H54 (cell line): ENCODE data around the gene DCUN1D5.
A peak's percentile ranks its signal among the peaks of the same experiment; 100 is the strongest.

Experiments used
- DNase-seq: peaks from one replicate; pipeline ENCODE4 v3.0.0; 2011; ENCODE audit warnings: low spot score, mixed read lengths; ENCODE audit not compliant: insufficient read length
- FAIRE-seq: peaks from 3 replicates; lab custom pipeline; 2011; peaks lifted over from hg19 to GRCh38; lab: Jason Lieb, UNC
- POLR2A ChIP-seq: IDR thresholded peaks from 2 replicates; pipeline ENCODE4 v1.6.1; 2011; ENCODE audit warnings: low read depth, mild to moderate bottlenecking, low read length

The DCUN1D5 gene

DNA sequence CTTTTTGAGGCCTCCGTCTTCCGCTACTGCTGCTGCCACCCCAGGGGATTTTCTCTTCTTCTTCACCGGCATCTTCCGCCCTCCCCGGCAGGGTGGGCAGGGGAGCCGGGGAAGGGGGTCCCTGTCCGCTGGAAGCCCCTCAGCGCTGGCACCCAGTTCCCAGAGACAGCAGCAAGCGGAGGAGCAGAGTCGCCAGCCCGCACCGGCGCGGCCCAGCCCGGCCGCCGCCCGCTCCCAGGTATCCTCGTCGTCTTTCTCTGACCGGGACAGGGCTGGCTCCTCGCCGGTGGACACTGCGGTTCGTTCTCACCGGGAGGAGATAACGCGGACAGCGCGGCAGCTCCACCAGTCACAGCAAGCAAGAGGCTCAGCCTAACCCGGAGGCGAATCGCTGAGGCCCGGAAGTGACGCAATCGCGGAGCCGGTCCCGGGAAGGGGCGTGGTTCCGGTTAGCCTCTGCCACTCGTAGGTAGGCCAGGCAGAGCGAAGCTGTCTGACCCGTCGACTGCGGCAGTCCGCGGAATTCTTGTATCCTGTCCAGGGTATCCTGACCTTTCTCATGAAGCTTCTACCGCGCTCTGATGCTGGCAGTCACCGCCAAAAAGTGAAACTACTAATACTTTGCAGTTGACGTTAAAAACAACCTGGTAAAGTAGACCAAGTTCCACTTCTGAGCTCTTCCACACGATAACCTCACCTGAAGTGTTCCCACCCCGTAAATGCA lies at the start of gene DCUN1D5:
Gene DCUN1D5 (minus strand): TSS at position 360 of the 724 bp plus-strand sequence. CDS start 288 bp downstream, at position 72.
- TF ChIP-seq POLR2A = peak; percentile 82
- DNase-seq (peak; percentile 71), FAIRE-seq (peak; percentile 89)

GRCh38 chr11:103125462-103125861 lies 33.5 kb upstream of the DCUN1D5 start:
- DNase-seq = no peak
- FAIRE-seq = no peak
- TF ChIP-seq POLR2A = no peak

- FAIRE-seq (no peak), DNase-seq (no peak)
- no peak for TF ChIP-seq POLR2A
Observed at GRCh38 chr11:103114836-103115235, 22.9 kb upstream of the DCUN1D5 start.

- DNase-seq = no peak
Observed at GRCh38 chr11:103112364-103112763, 20.4 kb upstream of the DCUN1D5 start.

DNA sequence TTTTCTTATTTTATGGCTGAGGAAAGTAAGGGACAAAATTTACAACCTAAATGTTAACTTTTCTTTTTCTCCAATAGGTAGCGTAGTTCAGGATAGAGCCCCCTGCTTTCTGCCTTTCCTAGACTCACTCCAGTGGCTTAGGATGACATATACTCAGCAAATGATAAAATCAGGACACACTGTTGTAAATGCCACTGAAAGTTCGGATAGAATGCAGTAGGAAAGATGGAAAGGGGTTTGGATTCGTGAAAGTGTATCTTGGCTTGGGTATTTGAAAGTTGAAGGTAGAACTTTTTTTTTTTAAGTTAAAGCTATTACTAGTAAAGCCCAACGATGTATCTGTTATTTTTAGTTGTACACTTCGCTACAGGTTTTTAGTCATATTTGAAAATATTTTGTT lies 19.4 kb upstream of the DCUN1D5 start:
- no peak for TF ChIP-seq POLR2A
- DNase-seq = no peak
- FAIRE-seq = no peak

More at GRCh38 chr11:103112364-103112763, 20.4 kb upstream of the DCUN1D5 start:
- FAIRE-seq = no peak
- TF ChIP-seq POLR2A = no peak

DNA sequence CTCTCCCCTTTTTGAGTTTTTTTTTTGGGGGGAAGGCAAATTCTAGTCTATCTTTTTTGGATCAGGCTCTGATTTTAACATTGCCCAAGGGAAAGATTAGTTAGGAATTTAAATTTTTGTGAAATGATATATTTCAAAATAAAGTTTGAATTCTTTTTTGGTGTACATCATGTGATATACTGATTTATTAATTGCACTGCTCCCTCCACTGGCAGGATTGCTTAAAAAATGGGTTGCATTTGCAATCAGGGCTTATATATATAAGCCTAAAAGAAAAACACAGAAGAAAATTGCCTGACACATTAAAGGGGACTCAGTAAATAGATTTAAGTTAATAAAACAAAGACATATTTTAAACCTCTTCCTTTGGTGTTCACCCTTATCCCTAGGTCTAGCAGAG lies 18.4 kb upstream of the DCUN1D5 start:
- FAIRE-seq (no peak), DNase-seq (no peak)
- no peak for TF ChIP-seq POLR2A

- no peak for TF ChIP-seq POLR2A
- peak; percentile 88 for FAIRE-seq
- DNase-seq = no peak
Observed at GRCh38 chr11:103109818-103110388, 17.9 kb upstream of the DCUN1D5 start.

DNA sequence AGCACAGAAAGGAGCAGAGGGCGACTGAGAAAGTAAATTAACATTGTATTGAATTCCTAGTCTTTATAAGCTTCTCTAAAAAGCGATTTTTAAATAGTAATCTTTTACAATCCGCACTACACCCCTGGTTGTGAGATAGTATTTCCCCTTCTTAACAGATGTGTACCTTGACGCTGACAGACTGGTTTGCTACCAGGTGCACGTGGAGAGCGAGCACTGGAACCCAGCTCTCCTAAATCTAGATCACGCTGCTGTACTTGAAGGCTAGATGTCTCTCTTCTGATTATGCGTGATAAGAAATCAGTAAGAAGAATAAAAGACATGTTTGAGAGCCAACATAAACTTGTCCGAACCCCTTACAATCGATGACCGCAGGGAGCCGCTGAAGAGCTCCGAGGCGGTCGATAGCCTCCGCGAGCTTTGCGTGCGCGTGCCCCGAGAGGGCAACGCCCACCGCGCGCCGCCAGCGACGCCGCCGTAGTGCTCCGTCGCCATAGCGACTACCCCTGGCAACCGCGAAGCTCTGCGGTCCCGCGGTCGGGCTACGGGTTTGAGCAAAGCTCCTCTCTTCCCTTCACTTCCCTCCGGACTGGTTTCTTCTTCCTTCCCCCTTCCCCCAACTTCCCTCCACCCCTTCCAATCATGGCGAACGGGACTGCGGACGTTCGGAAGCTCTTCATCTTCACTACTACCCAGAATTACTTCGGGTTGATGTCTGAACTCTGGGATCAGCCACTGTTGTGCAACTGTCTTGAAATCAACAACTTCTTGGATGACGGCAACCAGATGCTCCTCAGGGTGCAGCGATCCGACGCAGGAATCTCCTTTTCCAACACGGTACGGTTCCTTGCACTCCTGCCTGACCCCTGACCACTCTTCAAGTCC lies 17.2 kb upstream of the DCUN1D5 start, which contains the start of gene DYNC2H1:
Gene DYNC2H1 (plus strand): TSS at position 494 of the 885 bp plus-strand sequence. CDS start 149 bp downstream, at position 643.
- DNase-seq = peak; percentile 61
- FAIRE-seq = peak; percentile 74
- no peak for TF ChIP-seq POLR2A

- FAIRE-seq (no peak), DNase-seq (no peak)
- no peak for TF ChIP-seq POLR2A
Observed at GRCh38 chr11:103097279-103097678, 5.3 kb upstream of the DCUN1D5 start.

- DNase-seq = peak; percentile 2
- TF ChIP-seq POLR2A = no peak
- FAIRE-seq = no peak
Observed at GRCh38 chr11:103091064-103091800, 728 bp downstream of the DCUN1D5 start.

GRCh38 chr11:103086461-103086860 lies 5.5 kb downstream of the DCUN1D5 start:
- FAIRE-seq (no peak), DNase-seq (no peak)
- no peak for TF ChIP-seq POLR2A

GRCh38 chr11:103085758-103086365 lies 6.1 kb downstream of the DCUN1D5 start:
- DNase-seq = no peak
- no peak for TF ChIP-seq POLR2A
- FAIRE-seq = no peak

GRCh38 chr11:103079833-103080232 lies 12.1 kb downstream of the DCUN1D5 start:
- DNase-seq = no peak
- no peak for TF ChIP-seq POLR2A
- FAIRE-seq = no peak
